Heart right ventricle (tissue), 16 donors: ENCODE measurements around the gene PLK1. TPM values are rescaled to one million over a fixed set of nuclear protein-coding genes. Genes with fewer than 3 reads are reported as not detected.

Experiments used
- ATAC-seq, 8 donors: fragments of 200-7000 bp; cut with Tn5 transposase; one replicate each; pipeline ENCODE4 v1.9.1; 2020; ENCODE audit warnings: mild to moderate bottlenecking in 8 of 8, moderate library complexity in 8 of 8, moderate number of reproducible peaks in 1 of 8
- DNase-seq, 2 donors: peaks; one replicate each; pipeline ENCODE4 v3.0.0-alpha.2; 2020
- H3K27ac ChIP-seq, 10 donors: fragments of 200-600 bp; sonication (generic) in 2 of 10; one replicate each; pipeline versions ENCODE4 v1.5.0 to v1.8.0; 2020 to 2022; ENCODE audit warnings: mild to moderate bottlenecking in 3 of 10
- H3K27me3 ChIP-seq, 7 donors: fragments of 200-600 bp; one replicate each; pipeline ENCODE4 v1.8.0; 2021 to 2022; ENCODE audit warnings: mild to moderate bottlenecking in 2 of 7
- H3K36me3 ChIP-seq, 9 donors: fragments of 200-600 bp; sonication (generic) in 1 of 9; one replicate each; pipeline versions ENCODE4 v1.5.0 to v1.8.0; 2020 to 2022; ENCODE audit warnings: mild to moderate bottlenecking in 2 of 9
- H3K4me1 ChIP-seq, 9 donors: fragments of 200-600 bp; sonication (generic) in 1 of 9; one replicate each; pipeline versions ENCODE4 v1.5.0 to v1.8.0; 2020 to 2022; ENCODE audit warnings: mild to moderate bottlenecking in 4 of 9
- H3K4me3 ChIP-seq, 10 donors: fragments of 200-600 bp; sonication (generic) in 2 of 10; one replicate each; pipeline versions ENCODE4 v1.5.0 to v1.8.0; 2020 to 2022; ENCODE audit warnings: mild to moderate bottlenecking in 7 of 10, moderate library complexity in 2 of 10
- H3K9me3 ChIP-seq, 11 donors: fragments of 200-600 bp in 10 of 11; sonication (generic) in 2 of 11; one replicate each; pipeline versions ENCODE4 v1.5.0 to v1.8.0; 2013 to 2022; ENCODE audit warnings: mild to moderate bottlenecking in 2 of 11, control low read depth in 1 of 11, moderate library complexity in 1 of 11
- WGBS, 2 donors: extraction: QIAGEN DNeasy Blood & Tissue Kit; methylation state at CpG; one replicate each; pipeline ENCODE4 v1.1.7; 2013; ENCODE audit warnings: inconsistent platforms in 1 of 2; 5-methylcytosine and 5-hydroxymethylcytosine counted together
- intact Hi-C, 10 donors: fragments of 100-400 bp; cut with DNase I; formaldehyde crosslinking; loops; one replicate each; pipeline versions ENCODE4 v1.11.1 to v1.14.2; 2022
- polyA plus RNA-seq, 2 donors: library from polyadenylated mRNA; stranded (reverse); fragments of 200-250 nt; gene quantifications; one replicate each; pipeline ENCODE4 v1.2.3, GENCODE V29; 2013
- total RNA-seq, 10 donors: library from RNA; stranded (reverse); fragmentation: NEBNext Ultra II Directional in 3 of 10; extraction: Animal tissue kit (Norgen Biotek cat#: 25700) in 3 of 10; gene quantifications; one replicate each; pipeline versions ENCODE4 v1.2.1 to v1.2.4, GENCODE V29; 2021 to 2023
- TF ChIP-seq, protein P1 (sequence below), 9 donors: fragments of 200-600 bp; sonication (generic) in 2 of 9; IDR thresholded peaks; one replicate each; pipeline versions ENCODE4 v1.5.0 to v1.8.0; 2021 to 2022; ENCODE audit warnings: antibody characterized with exemption in 9 of 9, mild to moderate bottlenecking in 5 of 9, moderate library complexity in 1 of 9
- donor health status: Arrhythmogenic right ventricular cardiomyopathy.
- donor health status: ischemic (EF 13 %, LVEDD 7.1; RV severe dilation, severe dysfunction).
- donor health status: healthy with polysubstance abuse.
- donor health status: DM: no; HTN: yes; CAD: no.
- donor health status: DM: no; HTN: no; CAD: no.
- donor health status: ischemic (EF 25% LVEDD 6.9; RV normal size, moderate dysfunction).
- donor health status: ischemic (EF 25% LVEDD 5.7; RV mildly dilated, moderate dysfunction).
- donor health status: healthy.
- donor health status: DM: yes; HTN: yes; CAD: no.
- donor health status: Ischemic cardiomyopathy.
- donor health status: ischemic (EF 35%, LVEDD 5.7; RV mildly dilated, moderate dysfunction).
- donor health status: nonischemic (EF 11% LVEDD 7.7; RV severe dilation, severe dysfunction).
- donor health status: DM: yes; HTN: yes; CAD: no.
- donor health status: PGD.
- donor health status: ischemic (EF 29% LVEDD 5.4; RV normal size, mild dysfunction).
- donor health status: nonischemic (EF 23%, LVEDD 6.1; RV moderate dilation, normal function).

PLK1 gene
- total and polyA plus RNA-seq, 12 donors, result 0.32 to 6.0 (median 0.97) TPM

DNA sequence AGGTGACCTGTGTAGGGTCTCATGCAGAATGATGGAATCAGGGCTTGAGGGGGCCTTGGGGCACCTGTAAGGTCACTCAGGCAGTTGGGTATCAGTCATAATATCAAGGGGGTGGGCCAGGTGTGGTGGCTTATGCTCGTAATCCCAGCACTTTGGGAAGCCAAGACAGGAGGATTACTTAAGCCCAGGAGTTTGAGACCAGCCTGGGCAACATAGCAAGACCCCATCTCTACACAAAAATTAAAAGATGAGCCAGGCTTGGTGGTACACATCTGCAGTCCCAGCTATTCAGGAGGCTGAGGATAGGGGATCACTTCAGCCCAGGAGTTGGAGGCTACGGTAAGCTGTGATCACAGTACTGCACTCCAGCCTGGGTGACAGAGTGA, 26.8 kb downstream of the PLK1 start:
- DNase-seq (no peak), ATAC-seq (no peak)
- Histone ChIP-seq H3K27me3 (peaks cover 0 to 35% (median 6%) of the 10 kb centered on the region in 7 donors), H3K4me1 (no peaks in the 10 kb centered on the region), H3K4me3 (no peak overlapping the region), H3K27ac (no peak overlapping the region), H3K36me3 (no peaks in the 10 kb centered on the region), H3K9me3 (peaks cover 0 to 32% (median 16%) of the 10 kb centered on the region in 11 donors)
- TF ChIP-seq, protein P1, sequence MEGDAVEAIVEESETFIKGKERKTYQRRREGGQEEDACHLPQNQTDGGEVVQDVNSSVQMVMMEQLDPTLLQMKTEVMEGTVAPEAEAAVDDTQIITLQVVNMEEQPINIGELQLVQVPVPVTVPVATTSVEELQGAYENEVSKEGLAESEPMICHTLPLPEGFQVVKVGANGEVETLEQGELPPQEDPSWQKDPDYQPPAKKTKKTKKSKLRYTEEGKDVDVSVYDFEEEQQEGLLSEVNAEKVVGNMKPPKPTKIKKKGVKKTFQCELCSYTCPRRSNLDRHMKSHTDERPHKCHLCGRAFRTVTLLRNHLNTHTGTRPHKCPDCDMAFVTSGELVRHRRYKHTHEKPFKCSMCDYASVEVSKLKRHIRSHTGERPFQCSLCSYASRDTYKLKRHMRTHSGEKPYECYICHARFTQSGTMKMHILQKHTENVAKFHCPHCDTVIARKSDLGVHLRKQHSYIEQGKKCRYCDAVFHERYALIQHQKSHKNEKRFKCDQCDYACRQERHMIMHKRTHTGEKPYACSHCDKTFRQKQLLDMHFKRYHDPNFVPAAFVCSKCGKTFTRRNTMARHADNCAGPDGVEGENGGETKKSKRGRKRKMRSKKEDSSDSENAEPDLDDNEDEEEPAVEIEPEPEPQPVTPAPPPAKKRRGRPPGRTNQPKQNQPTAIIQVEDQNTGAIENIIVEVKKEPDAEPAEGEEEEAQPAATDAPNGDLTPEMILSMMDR (IDR thresholded peaks at IDR 0.05), result no peak
- intact Hi-C loops, result no loop called here
- WGBS, 2 donors, result 76 to 86% methylated on average over 2 of the region's 2 CpGs

DNA sequence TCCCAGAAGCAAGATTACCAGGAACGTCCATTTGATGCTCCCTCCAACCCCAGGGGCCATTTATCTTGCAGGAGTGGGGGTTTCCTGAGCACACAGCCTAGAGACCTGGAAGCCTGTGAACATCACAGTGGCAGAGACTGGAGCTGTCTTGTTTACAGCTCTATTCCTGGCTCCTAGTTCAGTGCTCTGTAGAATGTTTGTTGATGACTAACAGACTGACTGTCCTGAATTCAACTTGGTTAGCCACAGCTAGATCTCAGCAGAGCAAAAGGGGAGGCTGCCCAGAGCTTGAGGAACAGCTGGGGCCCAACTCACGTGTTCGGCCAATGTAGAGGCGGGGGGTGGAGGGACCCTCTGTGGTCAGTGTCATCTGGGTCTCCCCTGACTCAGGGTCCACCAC, 27.8 kb downstream of the PLK1 start:
- H3K36me3 ChIP-seq, result no peaks in the 10 kb centered on the region
- peaks cover 0 to 33% (median 16%) of the 10 kb centered on the region in 11 donors for H3K9me3 ChIP-seq
- no peaks in the 10 kb centered on the region for H3K4me1 ChIP-seq
- H3K27ac ChIP-seq, result no peak overlapping the region
- WGBS, 2 donors, result 65 to 81% methylated on average over 4 of the region's 4 CpGs
- DNase-seq (no peak), ATAC-seq (no peak)
- intact Hi-C loops, result no loop called here
- no peak overlapping the region for H3K4me3 ChIP-seq
- TF ChIP-seq, protein P1 (IDR thresholded peaks at IDR 0.05), result no peak
- H3K27me3 ChIP-seq, result peaks cover 0 to 40% (median 16%) of the 10 kb centered on the region in 7 donors

DNA sequence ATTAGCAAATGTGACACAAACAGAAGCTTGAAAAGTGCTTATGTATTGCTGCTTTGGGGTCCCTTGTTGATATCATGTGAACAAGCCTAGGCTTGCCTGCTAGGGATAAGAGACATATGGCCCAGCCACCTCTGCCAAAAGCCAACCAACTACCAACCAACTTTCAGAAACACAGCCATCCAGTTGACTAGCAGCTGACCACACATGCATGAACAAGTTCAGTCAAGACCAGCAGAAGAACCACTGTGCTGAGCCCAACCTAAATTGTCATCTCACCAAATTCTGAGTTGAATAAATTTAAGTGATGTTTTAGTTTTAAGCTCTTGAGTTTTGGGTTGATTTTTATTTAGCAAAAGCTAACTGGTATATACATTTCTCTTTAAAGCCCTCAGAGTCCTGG, 30.8 kb downstream of the PLK1 start:
- Histone ChIP-seq H3K27ac (no peak overlapping the region), H3K9me3 (peaks cover 0 to 23% (median 9%) of the 10 kb centered on the region in 11 donors), H3K27me3 (peaks cover 8 to 63% (median 43%) of the 10 kb centered on the region in 7 donors), H3K36me3 (no peaks in the 10 kb centered on the region), H3K4me3 (no peak overlapping the region), H3K4me1 (no peaks in the 10 kb centered on the region)
- intact Hi-C loops, result no loop called here
- ATAC-seq (no peak), DNase-seq (no peak)
- TF ChIP-seq, protein P1 (IDR thresholded peaks at IDR 0.05), result no peak

DNA sequence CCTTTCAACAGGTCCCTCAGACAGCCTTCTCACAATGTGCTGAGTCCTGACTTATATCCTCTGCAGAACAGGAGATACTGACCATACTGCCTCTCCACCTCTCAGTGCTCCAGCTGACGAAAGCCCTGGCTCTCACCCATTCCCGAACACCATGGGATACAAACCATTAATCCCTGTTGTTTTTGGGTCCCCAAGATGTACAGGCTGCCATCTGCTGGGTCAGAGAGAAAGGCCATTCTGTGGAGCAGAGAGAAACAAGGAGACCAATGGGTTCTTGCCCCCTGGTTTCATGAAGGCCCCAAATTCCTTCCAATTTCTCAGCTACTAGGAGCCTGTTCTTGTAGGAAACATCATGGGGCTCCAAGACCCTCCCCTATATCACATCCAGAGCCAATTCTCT, 31.3 kb downstream of the PLK1 start:
- TF ChIP-seq, protein P1 (IDR thresholded peaks at IDR 0.05), result no peak
- peaks cover 8 to 68% (median 47%) of the 10 kb centered on the region in 7 donors for H3K27me3 ChIP-seq
- WGBS, 2 donors, result 70 to 71% methylated on average over 2 of the region's 2 CpGs

More for the DNA sequence above, 31.3 kb downstream of the PLK1 start:
- DNase-seq (no peak), ATAC-seq (no peak)
- peaks cover 0 to 23% (median 9%) of the 10 kb centered on the region in 11 donors for H3K9me3 ChIP-seq
- intact Hi-C loops, result no loop called here
- no peak overlapping the region for H3K4me3 ChIP-seq
- H3K4me1 ChIP-seq, result no peaks in the 10 kb centered on the region
- H3K36me3 ChIP-seq, result no peaks in the 10 kb centered on the region
- H3K27ac ChIP-seq, result no peak overlapping the region
